HFF-Myc (cell line): Measurements from ENCODE around the gene CHSY1.

Experiments used
- DNase-seq: peaks from one replicate; pipeline ENCODE4 v3.0.0-alpha.2; 2011; ENCODE audit warnings: low read depth; ENCODE audit errors: extremely low read depth
- H3K4me3 ChIP-seq: replicated peaks from 2 replicates; pipeline ENCODE4 v1.5.1; 2011; ENCODE audit warnings: low read depth, mild to moderate bottlenecking, control low read depth, low read length
- CTCF ChIP-seq: IDR thresholded peaks from 2 replicates; pipeline ENCODE4 v1.5.1; 2012; ENCODE audit warnings: mild to moderate bottlenecking, low read depth, low read length, control low read depth; ENCODE audit errors: missing control alignments

The CHSY1 gene

GRCh38 chr15:101198031-101198575 lies 53.7 kb downstream of the CHSY1 start:
- DNase-seq: no peak
- no peak for TF ChIP-seq CTCF
- H3K4me3 ChIP-seq: no peak overlapping the region

- H3K4me3 ChIP-seq: no peak overlapping the region
- no peak for TF ChIP-seq CTCF
- DNase-seq: no peak
Observed at GRCh38 chr15:101194546-101195125, 57.2 kb downstream of the CHSY1 start.

- no peak for TF ChIP-seq CTCF
- no peak overlapping the region for H3K4me3 ChIP-seq
Observed at GRCh38 chr15:101193806-101194545, 57.9 kb downstream of the CHSY1 start.

GRCh38 chr15:101193120-101193644 lies 58.7 kb downstream of the CHSY1 start:
- no peak for DNase-seq
- no peak overlapping the region for H3K4me3 ChIP-seq
- TF ChIP-seq CTCF: no peak

More at GRCh38 chr15:101193806-101194545, 57.9 kb downstream of the CHSY1 start:
- no peak for DNase-seq

GRCh38 chr15:101192081-101192480 lies 59.8 kb downstream of the CHSY1 start:
- no peak for DNase-seq
- no peak for TF ChIP-seq CTCF

GRCh38 chr15:101191242-101191641 lies 60.6 kb downstream of the CHSY1 start:
- no peak for TF ChIP-seq CTCF
- no peak overlapping the region for H3K4me3 ChIP-seq
- no peak for DNase-seq

More at GRCh38 chr15:101192081-101192480, 59.8 kb downstream of the CHSY1 start:
- no peak overlapping the region for H3K4me3 ChIP-seq
